AG08395 (cell line): ENCODE results near the gene ITPA.

Source experiments
- DNase-seq: peaks from one replicate; pipeline ENCODE4 v3.0.0; 2012; ENCODE audit warnings: mixed read lengths, low spot score

The ITPA gene

GRCh38 chr20:3209257-3209945, at the start of gene ITPA:
TSS of gene ITPA (plus strand) at chr20:3209498. CDS start at chr20:3209552, 54 bp downstream.
- peak; percentile 60 for DNase-seq

GRCh38 chr20:3160418-3160817, 48.9 kb upstream of the ITPA start:
- DNase-seq, result no peak

DNA sequence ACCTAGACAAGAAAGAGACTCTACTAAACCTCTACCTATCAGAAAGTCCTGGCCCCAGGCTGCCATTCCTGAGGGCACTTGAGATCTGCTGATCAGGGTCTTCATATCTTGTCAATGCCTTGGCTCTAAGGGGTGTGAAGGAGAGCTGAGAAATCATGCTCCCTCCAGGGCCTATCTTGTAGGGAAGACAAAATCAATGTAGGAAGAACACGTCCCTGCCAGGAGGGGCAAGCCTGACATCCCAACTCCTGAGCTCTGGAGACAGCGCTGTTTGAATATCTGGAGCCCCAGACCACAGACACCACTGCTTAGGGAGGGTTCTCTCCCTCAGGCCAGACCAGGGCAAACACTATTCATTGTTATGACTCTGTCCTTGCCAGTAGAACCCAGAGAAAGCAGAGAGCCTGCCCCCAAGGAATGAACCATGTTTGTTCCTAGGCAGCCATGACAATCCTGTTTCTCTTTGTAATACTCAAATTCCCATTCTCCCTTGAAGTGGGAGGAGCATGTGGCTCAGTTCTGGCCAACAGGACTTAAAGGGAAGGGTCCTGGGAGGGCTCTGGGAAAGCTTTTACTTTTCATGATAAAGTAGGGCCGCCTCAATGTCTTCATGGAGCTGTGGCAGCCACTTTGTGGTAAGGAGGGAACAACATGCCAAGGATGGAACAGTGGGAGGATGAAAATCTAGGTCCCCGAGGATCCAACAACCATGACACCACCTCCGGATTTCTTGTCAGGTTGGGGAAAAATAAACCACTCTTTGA, 47.8 kb upstream of the ITPA start:
- no peak for DNase-seq

GRCh38 chr20:3162080-3162611, 47.2 kb upstream of the ITPA start:
- no peak for DNase-seq

GRCh38 chr20:3163099-3164042, 45.9 kb upstream of the ITPA start:
- DNase-seq, result no peak

- no peak for DNase-seq
Measured at GRCh38 chr20:3164043-3164762, 45.1 kb upstream of the ITPA start.

DNA sequence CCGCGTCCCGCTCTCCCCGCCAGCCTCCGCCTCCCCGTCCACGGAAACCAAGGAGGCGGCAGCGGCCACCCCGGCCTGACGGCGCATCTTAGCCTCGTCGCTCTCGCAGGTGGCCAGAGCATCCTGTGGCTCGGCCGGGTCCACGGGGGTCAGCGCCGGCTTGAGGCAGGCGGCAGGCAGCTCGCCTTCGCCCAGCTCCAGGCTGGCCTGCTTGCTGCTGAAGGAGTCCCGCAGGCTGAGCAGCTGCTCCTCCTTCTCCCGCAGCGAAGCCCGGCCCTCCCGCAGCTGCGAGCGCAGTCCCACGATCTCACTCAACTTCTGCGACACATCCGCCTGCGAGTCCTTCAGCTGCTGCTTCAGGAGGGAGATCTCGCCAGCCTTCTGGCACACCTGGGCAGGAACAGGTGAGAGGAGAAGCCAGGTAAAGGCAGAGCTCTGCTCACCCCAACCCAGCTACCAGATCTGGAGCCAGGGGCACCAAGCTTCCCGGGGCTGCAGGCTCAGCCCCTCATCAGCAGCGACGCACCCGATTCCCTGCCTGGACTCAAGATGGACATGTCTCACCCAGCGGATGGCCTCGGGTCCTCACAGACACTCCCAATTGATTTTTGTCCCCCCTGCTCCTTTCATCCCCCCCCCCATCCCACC, 44.4 kb upstream of the ITPA start:
- DNase-seq, result no peak

DNA sequence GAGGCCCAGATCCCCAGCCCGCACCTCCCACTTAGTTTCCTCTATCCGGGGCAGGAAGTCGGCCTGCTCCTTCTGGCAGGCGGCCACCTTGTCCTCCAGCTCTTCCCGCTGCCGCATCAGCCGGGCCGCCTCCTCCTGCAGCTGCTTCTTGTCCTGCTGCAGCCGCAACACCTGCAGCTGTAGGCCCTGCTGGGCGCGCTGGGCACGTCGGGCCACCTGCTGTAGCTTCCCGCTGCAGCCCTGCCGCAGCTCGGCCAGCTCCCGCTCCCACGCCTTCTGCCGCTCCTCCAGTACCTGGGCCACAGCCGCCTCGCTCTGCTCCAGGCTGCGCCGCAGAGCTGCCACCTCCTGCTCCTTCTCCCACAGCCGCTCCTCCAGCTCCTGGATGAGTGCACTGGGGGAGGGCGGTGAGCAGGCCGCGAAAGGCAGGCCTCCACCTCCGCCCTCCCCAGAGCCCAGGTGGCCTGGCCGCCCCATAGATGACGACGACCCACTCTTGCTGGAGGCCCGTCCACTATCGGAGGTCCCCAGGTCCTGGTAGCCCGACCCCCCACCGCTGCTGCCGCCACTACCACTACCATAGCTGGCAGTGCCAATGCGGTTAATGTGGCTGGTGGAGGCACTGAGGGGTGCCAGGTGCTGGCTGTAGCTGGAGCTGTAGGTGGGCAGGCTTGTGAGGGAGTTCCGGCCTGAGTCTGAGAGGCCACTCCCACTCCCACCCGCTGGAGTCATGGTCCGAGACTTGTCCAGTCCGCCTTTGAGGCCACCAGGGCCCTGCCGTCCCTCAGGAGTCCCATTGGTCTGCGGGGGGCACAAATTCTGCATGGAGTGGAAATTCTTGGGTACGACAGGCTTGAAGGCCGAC, 43.6 kb upstream of the ITPA start:
- DNase-seq, result peak; percentile 52

- no peak for DNase-seq
Measured at GRCh38 chr20:3166338-3166912, 42.9 kb upstream of the ITPA start.

DNA sequence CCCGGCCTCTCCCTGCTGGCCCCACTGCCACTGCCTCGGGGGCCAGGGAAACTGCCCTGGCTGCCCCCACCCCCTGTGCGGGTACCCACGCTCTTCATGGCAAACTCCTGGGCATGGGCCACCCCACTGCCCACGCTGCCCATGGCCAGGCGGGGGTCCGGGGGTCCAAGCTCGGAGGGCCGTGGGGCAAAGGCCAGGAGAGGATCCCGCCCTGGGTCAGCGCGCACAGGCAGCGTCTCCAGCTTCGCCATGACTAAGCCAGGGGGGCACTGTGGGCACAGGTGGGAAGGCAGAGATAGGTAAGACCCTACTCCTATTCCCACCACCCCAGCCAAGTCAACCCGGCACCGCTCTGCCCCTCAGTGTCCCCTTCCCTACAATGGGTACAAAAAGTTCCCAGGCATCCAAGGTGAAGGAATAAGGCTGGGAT, 42.4 kb upstream of the ITPA start:
- no peak for DNase-seq

GRCh38 chr20:3167738-3168078, 41.6 kb upstream of the ITPA start:
- DNase-seq, result no peak

DNA sequence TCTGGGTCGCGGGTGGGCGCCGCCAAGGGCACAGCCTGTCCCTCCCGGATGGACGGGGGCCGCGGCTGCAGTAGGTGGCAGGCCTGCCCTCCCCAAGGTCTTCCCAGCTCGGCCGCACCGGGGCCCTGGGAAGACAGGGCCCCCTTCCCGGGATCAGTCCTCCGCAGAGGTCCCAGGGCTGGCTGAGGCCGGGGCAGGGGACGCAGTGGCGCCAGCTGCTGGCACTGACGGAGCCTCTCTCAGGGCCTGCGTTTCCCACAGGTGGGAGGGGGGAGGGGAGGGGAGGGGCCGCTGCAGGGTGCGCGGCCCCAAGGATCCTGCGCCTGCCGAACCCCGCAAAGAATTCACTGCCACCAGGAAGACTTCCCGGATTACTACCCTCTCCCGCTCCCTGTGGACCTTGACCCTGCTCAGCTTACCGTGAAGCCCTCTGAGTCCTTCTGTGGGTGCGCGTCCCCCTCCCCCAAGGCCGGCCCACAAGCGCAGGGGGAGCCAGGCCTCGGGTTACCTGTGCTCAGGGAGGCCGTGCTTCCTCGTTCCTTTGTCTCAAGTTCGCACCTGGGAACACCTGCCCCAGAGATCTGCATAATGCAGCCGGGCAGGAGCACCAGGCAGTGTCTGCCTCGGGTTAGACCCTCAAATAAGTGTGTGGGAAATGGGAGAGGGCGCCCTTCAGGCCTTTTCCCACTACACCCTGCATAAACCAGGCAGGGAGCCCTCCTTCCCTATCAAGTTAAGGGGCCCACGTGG, 41.0 kb upstream of the ITPA start:
- no peak for DNase-seq

DNA sequence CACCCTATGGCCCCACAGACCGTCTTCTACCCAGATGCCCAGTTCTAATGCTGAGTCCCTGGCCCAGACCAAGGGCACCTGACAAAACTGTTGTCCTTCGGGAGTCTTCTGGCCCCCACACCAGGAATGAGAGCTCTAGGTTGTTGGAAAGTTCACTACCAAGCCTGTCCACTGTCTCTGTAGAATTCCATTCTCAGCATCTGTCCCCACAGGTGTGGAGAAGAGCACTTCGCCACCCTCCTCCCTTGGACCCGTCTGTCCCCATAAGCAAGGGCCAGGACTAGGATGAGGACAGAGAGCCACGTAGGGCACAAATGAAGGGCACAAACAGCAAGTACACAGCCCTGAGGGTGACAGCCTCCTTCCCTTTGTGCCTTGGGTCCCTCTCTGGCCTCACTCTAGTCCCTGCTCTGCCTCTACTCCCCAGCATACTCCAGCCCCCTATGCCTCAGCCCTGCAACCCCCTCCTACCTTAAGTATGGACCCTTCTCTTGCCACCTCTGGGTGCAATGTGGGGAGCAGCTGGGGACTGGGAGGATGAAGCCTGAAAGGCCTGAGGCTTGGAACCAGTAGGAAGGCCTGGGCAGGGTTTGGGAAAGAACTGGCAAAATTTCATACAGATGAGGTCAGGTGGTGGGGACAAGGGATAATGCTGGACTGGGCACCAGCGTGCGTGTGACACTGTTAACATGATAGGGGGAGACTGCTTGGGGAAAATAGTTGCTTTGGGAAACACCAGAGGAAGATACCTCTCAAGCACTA, 40.3 kb upstream of the ITPA start:
- no peak for DNase-seq

DNA sequence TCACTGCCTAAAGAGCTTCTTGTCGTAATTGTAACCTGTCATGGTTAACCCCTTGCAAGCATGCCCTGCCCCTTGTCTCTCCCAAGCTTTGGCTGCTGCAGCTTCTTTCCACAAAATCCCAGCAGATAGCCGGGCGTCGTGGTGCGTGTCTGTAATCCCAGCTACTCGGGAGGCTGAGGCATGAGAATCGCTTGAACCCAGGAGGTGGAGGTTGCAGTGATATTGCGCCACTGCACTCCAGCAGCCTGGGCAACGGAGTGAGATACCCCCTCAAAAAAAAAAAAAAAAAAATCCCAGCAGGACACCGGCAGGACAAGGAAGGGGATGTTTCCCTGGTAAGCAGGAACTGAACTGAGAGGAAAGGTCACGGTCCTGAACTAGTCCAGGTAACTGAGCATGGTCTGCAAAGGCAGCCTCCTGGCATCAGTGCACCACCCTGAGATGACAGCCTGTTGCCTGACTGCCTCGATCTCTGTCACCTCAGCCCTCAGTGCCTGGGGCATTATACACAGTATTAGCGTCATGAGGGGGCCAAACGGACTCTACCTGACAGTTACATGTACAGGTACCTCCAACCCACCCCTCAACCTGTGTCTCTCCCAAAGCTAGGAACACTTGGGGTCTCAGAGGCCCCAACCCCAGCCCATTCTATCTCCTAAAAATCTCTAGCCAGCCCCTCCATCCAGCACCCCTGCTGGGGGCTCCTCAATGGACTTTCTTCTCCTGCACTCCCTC, 37.7 kb upstream of the ITPA start:
- no peak for DNase-seq

DNA sequence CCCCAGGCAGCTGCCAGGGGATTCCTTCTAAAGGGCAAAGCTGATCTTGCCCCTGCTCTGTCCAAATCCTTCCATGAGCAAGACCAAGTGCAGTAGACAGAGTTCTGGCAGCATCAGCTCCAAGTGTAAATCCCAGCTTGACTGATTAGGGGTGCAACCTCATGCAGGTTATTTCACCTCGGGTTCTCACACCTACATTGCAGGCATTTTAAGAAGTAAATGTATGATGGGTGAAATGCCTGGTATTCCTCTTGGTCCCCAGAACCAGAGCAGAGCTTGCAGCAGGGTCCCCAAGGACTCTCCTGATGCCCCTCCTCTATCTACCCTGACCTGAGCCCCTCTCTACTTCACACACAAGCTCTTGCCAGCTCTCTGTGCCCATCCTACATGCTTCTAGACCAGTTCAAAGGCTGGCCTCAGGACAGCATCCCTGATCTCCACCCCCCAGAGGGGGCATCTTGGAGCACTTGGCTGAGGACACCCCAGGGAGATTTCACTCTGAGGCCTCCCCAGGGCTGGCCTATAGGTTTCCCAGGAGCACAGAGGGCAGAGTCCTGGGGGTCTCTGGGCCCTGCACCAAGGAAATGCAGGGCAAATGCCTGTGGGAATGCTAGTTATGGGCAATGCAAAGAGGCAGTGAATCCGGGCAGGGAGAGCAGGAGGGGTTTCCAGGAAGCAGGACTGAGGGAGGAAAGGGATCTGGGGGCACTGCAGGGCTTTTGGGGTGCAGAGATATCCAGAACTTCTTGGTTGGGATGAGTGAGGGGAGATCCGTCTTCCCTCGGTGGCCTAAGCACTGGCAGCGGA, 37.0 kb upstream of the ITPA start:
- DNase-seq, result no peak

GRCh38 chr20:3172933-3173609, 36.2 kb upstream of the ITPA start, which contains the start of gene LZTS3:
TSS of gene LZTS3 (minus strand) at chr20:3173549. CDS start at chr20:3167163, 6,386 bp downstream.
- peak; percentile 83 for DNase-seq
